PC-3 (cell line): ENCODE results near the gene STXBP5L. TPM values are rescaled to one million over a fixed set of nuclear protein-coding genes. Genes with fewer than 3 reads are reported as not detected.

Experiments used
- ATAC-seq: fragments of 200-7000 bp; cut with Tn5 transposase; 2 replicates; pipeline ENCODE4 v1.9.1; 2020; ENCODE audit warnings: mild to moderate bottlenecking, moderate library complexity
- BruUV-seq: library from RNA; stranded (reverse); fragments of 400-500 nt; replicated peaks from 2 replicates; lab custom pipeline; 2021; lab: Mats Ljungman, UMichigan
- CTCF ChIA-PET: fragments of 300-600 bp; sonication (Branson Sonifier 250); formaldehyde crosslinking; loops from one replicate; lab custom pipeline; 2022; ENCODE audit warnings: antibody characterized with exemption; lab: Charles Lee
- POLR2A ChIA-PET: fragments of 300-600 bp; sonication (Branson Sonifier 250); formaldehyde crosslinking; loops from one replicate; lab custom pipeline; 2022; ENCODE audit warnings: antibody characterized with exemption; ENCODE audit not compliant: unreplicated experiment; lab: Charles Lee
- DNase-seq: peaks from one replicate; pipeline ENCODE4 v3.0.0-alpha.2; 2015
- H2AFZ ChIP-seq: fragments of 300-600 bp; sonication (generic); 2 replicates; pipeline ENCODE4 v1.6.0; 2016; ENCODE audit warnings: antibody characterized with exemption, low read length
- H3F3A ChIP-seq: fragments of 300-600 bp; sonication (generic); one replicate; pipeline ENCODE4 v1.6.0; 2017; ENCODE audit warnings: antibody characterized with exemption, low read length, control low read depth, mild to moderate bottlenecking; ENCODE audit not compliant: unreplicated experiment
- H3K27ac ChIP-seq: fragments of 300-600 bp; sonication (generic); 2 replicates; pipeline ENCODE4 v1.5.1; 2016; ENCODE audit warnings: mild to moderate bottlenecking, low read length
- H3K27me3 ChIP-seq: fragments of 300-600 bp; sonication (generic); 2 replicates; pipeline ENCODE4 v1.6.1; 2016; ENCODE audit warnings: low read length, mixed read lengths
- H3K36me3 ChIP-seq: fragments of 300-600 bp; sonication (generic); 2 replicates; pipeline ENCODE4 v1.6.1; 2016; ENCODE audit warnings: low read depth, mixed run types, low read length, mixed read lengths
- H3K4me1 ChIP-seq: fragments of 300-600 bp; sonication (generic); 2 replicates; pipeline ENCODE4 v1.5.1; 2016; ENCODE audit warnings: low read length; ENCODE audit not compliant: insufficient read depth
- H3K4me2 ChIP-seq: fragments of 300-600 bp; sonication (generic); 2 replicates; pipeline ENCODE4 v1.6.0; 2016; ENCODE audit warnings: low read length
- H3K4me3 ChIP-seq: fragments of 300-600 bp; sonication (generic); 2 replicates; pipeline ENCODE4 v1.5.1; 2016; ENCODE audit warnings: mild to moderate bottlenecking, low read length, mixed read lengths
- H3K79me2 ChIP-seq: fragments of 300-600 bp; sonication (generic); 2 replicates; pipeline ENCODE4 v1.6.1; 2017; ENCODE audit warnings: low read length, mixed read lengths
- H3K9ac ChIP-seq: fragments of 300-600 bp; sonication (generic); 2 replicates; pipeline ENCODE4 v1.6.0; 2016; ENCODE audit warnings: mild to moderate bottlenecking, low read length
- H3K9me2 ChIP-seq: fragments of 300-600 bp; sonication (generic); replicated peaks from 2 replicates; pipeline ENCODE4 v1.6.1; 2016; ENCODE audit warnings: mixed run types, low read length, mixed read lengths
- H3K9me3 ChIP-seq: fragments of 300-600 bp; sonication (generic); 2 replicates; pipeline ENCODE4 v1.6.1; 2016; ENCODE audit warnings: low read length, mixed read lengths
- H4K20me1 ChIP-seq: fragments of 300-600 bp; sonication (generic); 2 replicates; pipeline ENCODE4 v1.6.1; 2016; ENCODE audit warnings: low read length, mixed read lengths
- CTCF ChIP-seq: fragments of 300-600 bp; sonication (generic); conservative IDR thresholded peaks from 2 replicates; pipeline ENCODE4 v1.5.1; 2017; ENCODE audit warnings: antibody characterized with exemption, low read depth, mild to moderate bottlenecking, low read length
- EZH2 ChIP-seq: fragments of 300-600 bp; sonication (generic); IDR thresholded peaks from one replicate; pipeline ENCODE4 v1.6.1; 2017; ENCODE audit warnings: antibody characterized with exemption, mild to moderate bottlenecking, low read length; ENCODE audit not compliant: unreplicated experiment
- EZH2phosphoT487 ChIP-seq: fragments of 300-600 bp; sonication (generic); IDR thresholded peaks from 2 replicates; pipeline ENCODE4 v1.6.1; 2018; ENCODE audit warnings: mild to moderate bottlenecking, antibody characterized with exemption, low read length, borderline replicate concordance
- intact Hi-C: fragments of 100-400 bp; cut with micrococcal nuclease; formaldehyde crosslinking; loops from 2 replicates; pipeline ENCODE4 v1.9.0; 2023
- total RNA-seq: library from RNA; depleted of rRNA; stranded (reverse); fragments of >200 nt; gene quantifications from 2 replicates; pipeline ENCODE4 v1.2.3, GENCODE V29; 2014

Gene STXBP5L
- total RNA-seq, 1 experiment from 2014 or later, result not detected

- BruUV-seq, result no TSS peak
Measured at GRCh38 chr3:121399820-121400219, 491.8 kb downstream of the STXBP5L start.

GRCh38 chr3:121405631-121406030, 497.6 kb downstream of the STXBP5L start:
- Histone ChIP-seq H3K9me2 (no peaks in the 10 kb centered on the region), H4K20me1 (no peaks in the 10 kb centered on the region), H3K27ac (no peak overlapping the region), H3K36me3 (no peaks in the 10 kb centered on the region), H2AFZ (no peak overlapping the region), H3F3A (no peaks in the 10 kb centered on the region), H3K79me2 (no peaks in the 10 kb centered on the region), H3K4me1 (no peaks in the 10 kb centered on the region), H3K9ac (no peak overlapping the region), H3K4me2 (no peak overlapping the region), H3K9me3 (no peaks in the 10 kb centered on the region), H3K4me3 (no peak overlapping the region), H3K27me3 (no peaks in the 10 kb centered on the region)
- POLR2A ChIA-PET, result no interaction called here
- ATAC-seq (no peak), DNase-seq (no peak)
- CTCF ChIA-PET, result no interaction called here
- BruUV-seq, result no TSS peak
- TF ChIP-seq EZH2 (no peak), CTCF (no peak), EZH2phosphoT487 (no peak)
- intact Hi-C loops, result no loop called here

More at GRCh38 chr3:121399820-121400219, 491.8 kb downstream of the STXBP5L start:
- H3K36me3 ChIP-seq, result no peaks in the 10 kb centered on the region
- ChIA-PET CTCF (no interaction called here), POLR2A (no interaction called here)
- intact Hi-C loops, result no loop called here
- no peak for DNase-seq
- H3K9me2 ChIP-seq, result no peaks in the 10 kb centered on the region
- TF ChIP-seq EZH2 (no peak), EZH2phosphoT487 (no peak), CTCF (no peak)
- no peaks in the 10 kb centered on the region for H3K9me3 ChIP-seq
- H3K27ac ChIP-seq, result no peak overlapping the region
- no peaks in the 10 kb centered on the region for H3K79me2 ChIP-seq
- H3K4me1 ChIP-seq, result no peaks in the 10 kb centered on the region
- H3K9ac ChIP-seq, result no peak overlapping the region
- no peak overlapping the region for H2AFZ ChIP-seq
- H3K4me2 ChIP-seq, result no peak overlapping the region
- H3K4me3 ChIP-seq, result no peak overlapping the region
- no peaks in the 10 kb centered on the region for H3K27me3 ChIP-seq
- H4K20me1 ChIP-seq, result no peaks in the 10 kb centered on the region
- no peaks in the 10 kb centered on the region for H3F3A ChIP-seq
- no peak for ATAC-seq

- ChIA-PET CTCF (no interaction called here), POLR2A (no interaction called here)
- no peak for TF ChIP-seq CTCF
- TF ChIP-seq EZH2, result no peak
- no peak for TF ChIP-seq EZH2phosphoT487
- H3K4me2 ChIP-seq, result no peak overlapping the region; the same call in 1 of the 2 replicates
- no peak overlapping the region for H3K9ac ChIP-seq
- DNase-seq, result peak; percentile 69
- no TSS peak for BruUV-seq
- peaks cover 12% of the 10 kb centered on the region for H3K4me1 ChIP-seq
- ATAC-seq, result peak; percentile 96
- no peaks in the 10 kb centered on the region for H3K27me3 ChIP-seq
- no peaks in the 10 kb centered on the region for H3K9me3 ChIP-seq
- no peak overlapping the region for H2AFZ ChIP-seq
- H3F3A ChIP-seq, result no peaks in the 10 kb centered on the region
- H4K20me1 ChIP-seq, result no peaks in the 10 kb centered on the region
- H3K27ac ChIP-seq, result no peak overlapping the region
- no peaks in the 10 kb centered on the region for H3K9me2 ChIP-seq
- H3K79me2 ChIP-seq, result no peaks in the 10 kb centered on the region
- H3K4me3 ChIP-seq, result no peak overlapping the region
- intact Hi-C loops, result no loop called here
- H3K36me3 ChIP-seq, result no peaks in the 10 kb centered on the region
Measured at GRCh38 chr3:121411523-121411922, 503.5 kb downstream of the STXBP5L start.
